ENCODE measurements around the gene TRA2A.

- TF ChIP-seq, protein P1, sequence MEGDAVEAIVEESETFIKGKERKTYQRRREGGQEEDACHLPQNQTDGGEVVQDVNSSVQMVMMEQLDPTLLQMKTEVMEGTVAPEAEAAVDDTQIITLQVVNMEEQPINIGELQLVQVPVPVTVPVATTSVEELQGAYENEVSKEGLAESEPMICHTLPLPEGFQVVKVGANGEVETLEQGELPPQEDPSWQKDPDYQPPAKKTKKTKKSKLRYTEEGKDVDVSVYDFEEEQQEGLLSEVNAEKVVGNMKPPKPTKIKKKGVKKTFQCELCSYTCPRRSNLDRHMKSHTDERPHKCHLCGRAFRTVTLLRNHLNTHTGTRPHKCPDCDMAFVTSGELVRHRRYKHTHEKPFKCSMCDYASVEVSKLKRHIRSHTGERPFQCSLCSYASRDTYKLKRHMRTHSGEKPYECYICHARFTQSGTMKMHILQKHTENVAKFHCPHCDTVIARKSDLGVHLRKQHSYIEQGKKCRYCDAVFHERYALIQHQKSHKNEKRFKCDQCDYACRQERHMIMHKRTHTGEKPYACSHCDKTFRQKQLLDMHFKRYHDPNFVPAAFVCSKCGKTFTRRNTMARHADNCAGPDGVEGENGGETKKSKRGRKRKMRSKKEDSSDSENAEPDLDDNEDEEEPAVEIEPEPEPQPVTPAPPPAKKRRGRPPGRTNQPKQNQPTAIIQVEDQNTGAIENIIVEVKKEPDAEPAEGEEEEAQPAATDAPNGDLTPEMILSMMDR (IDR thresholded peaks at IDR 0.05): no peak
- no peak for TF ChIP-seq POLR2AphosphoS5 (IDR thresholded peaks at IDR 0.05)
These were observed 45.6 kb downstream of the TRA2A start for GRCh38 chr7:23486002-23486773.
